HG03565 (cell line): Measurements from ENCODE around the gene NOP53.
A peak's percentile ranks its signal among the peaks of the same experiment; 100 is the strongest.
"Not testable (repeated sequence)": the region's sequence is repeated elsewhere in the genome, so short reads cannot be mapped to it uniquely, and the experiment has no call there.

Experiments
- ATAC-seq: cut with Tn5 transposase; IDR thresholded peaks from one replicate; pipeline ENCODE4 v1.9.1; 2021; ENCODE audit warnings: mild to moderate bottlenecking, moderate library complexity; ENCODE audit not compliant: unreplicated experiment

The NOP53 gene

DNA sequence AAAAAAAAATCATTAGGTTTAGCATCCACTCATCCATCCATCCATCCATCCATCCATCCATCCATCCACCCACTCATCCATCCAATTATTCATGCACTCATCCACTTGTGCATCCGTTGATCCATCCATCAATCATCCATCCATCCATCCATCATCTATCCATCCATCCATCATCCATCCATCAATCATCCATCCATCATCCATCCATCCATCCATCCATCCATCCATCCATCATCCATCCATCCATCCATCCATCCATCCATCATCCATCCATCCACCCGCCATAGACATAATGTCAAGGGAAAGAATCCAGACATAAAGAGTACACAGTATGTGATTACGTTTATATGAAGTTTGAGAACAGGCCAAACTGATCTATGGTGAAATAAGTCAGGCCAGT is 24.2 kb downstream of the NOP53 start:
- no peak for ATAC-seq

DNA sequence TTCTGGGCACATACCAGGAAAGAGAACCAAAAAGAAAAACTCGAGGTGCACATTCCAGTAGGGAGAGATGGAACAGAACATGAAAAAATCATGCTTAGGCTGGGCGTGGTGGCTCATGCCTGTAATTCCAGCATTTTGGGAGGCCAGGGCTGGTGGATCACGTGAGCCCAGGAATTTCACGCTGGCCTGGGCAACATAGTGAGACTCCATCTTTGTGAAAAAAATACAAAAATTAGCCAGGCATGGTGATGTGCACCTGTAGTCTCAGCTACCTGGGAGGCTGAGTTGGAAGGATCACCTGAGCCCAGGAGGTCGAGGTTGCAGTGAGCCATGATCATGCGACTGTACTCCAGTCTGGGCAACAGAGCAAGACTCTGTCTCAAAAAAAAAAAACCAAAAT is 25.9 kb downstream of the NOP53 start:
- not testable (repeated sequence) for ATAC-seq

DNA sequence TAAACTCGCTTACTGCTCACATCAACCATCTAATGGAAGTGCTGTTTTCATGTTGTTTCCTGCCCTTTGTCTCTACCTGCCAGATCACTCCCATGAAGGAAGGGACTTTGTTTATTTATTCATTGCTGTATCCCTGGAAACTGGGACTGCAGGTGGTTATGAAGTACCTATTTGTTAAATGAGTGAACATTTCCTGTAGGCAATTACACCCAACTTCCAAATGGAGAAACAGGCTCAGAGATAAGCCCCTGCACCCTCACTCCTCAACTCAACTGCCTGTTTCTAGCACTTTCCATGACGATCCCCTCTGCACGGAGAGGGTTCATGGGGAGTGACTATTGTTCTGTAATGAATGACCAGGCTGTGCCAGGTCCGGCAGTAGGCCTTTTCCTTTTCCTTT is 31.2 kb downstream of the NOP53 start:
- no peak for ATAC-seq

DNA sequence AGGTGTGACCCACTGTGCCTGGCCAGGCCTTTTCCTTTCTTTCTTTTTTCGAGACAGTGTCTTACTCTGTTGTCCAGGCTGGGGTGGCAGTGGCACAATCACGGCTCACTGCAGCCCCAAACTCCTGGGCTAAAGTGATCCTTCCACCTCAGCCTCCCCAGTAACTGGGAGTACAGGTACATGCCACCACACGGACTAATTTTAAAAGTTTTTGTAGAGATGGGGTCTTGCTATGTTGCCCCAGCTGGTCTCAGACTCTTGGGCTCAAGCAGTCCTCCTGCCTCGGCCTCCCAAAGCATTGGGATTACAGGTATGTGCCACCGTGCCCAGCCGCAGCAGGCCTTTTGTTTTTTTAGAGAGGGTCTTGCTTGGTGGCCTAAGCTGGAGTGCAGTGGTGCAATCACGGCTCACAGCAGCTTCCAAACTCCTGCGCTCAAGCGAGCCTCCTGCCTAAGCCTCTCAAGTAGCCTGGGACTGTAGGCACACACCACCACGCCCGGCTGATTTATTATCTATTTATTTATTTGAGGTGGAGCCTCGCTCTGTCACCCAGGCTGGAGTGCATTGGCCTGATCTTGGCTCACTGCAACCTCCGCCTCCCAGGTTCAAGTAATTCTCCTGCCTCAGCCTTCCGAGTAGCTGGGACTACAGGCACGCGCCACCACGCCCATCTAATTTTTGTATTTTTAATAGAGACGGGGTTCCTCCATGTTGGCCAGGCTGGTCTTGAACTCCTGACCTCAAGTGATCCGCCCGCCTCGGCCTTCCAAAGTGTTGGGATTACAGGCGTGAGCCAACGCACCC is 32.1 kb downstream of the NOP53 start:
- ATAC-seq: not testable (repeated sequence)

DNA sequence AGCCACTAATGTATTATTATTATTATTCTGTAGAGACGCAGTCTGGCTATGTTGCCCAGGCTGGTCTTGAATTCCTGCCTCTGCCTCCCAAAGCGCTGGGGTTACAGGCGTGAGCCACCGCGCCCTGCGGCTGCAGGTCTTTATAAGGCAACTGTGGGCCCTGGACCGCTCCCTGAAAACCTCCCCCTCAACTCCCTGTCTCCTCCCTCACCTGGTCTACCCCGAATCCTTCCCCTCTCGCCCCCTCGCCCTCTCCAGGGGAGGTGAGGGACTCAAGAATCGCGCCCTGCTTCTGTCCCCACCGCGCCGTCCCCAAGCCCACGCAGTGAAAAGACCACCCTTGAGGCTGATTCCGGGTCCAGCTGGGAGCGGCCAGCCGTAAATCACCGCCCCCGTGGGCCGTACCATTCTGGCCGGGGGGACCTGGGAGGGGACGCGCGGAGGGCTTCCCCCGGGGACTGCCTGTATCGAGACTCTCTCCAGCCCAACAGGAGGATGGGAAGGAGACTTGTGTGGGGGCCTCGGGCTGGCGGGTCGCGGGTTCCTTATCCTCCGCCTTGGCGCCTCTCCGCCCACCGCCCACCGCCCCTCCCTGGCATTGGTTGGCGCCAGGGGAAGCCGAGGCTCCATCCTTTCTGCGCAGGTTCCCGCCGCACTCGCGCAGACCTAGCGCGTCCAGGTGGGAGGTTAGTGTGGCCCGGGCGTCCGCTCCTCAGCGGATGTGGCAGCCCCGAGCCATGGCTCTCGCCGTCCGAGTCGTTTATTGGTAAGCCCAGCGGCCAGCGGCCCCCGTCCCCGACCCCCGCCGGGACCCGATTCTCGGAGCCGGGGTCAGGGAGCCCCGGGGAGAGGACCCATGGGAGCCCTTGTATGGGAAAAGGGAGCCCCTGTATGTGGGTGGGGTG is 33.0 kb downstream of the NOP53 start, which contains the start of gene SELENOW:
Gene SELENOW (plus strand): TSS at position 655 of the 905 bp plus-strand sequence. CDS start 83 bp downstream, at position 738.
- ATAC-seq: peak; percentile 59

DNA sequence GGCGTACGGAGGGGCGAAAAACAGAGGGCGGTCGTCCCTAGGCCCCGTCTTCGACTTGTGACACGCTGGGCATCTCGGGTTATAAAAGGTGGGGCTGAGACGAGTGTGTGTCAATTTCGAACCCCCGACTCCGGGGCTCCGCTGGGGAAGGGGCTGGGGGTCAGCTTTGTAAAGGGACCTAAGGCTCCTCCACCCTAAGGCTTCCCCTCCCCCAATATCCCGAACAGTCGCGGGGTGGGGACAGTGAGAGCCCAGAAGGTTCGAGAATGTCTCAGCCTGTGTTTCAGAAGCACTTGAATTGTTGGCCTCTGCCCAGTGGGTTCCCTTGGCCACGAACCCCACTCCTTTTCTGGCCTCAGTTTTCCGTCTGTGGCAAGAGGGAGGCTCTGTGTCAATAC is 33.6 kb downstream of the NOP53 start:
- no peak for ATAC-seq

DNA sequence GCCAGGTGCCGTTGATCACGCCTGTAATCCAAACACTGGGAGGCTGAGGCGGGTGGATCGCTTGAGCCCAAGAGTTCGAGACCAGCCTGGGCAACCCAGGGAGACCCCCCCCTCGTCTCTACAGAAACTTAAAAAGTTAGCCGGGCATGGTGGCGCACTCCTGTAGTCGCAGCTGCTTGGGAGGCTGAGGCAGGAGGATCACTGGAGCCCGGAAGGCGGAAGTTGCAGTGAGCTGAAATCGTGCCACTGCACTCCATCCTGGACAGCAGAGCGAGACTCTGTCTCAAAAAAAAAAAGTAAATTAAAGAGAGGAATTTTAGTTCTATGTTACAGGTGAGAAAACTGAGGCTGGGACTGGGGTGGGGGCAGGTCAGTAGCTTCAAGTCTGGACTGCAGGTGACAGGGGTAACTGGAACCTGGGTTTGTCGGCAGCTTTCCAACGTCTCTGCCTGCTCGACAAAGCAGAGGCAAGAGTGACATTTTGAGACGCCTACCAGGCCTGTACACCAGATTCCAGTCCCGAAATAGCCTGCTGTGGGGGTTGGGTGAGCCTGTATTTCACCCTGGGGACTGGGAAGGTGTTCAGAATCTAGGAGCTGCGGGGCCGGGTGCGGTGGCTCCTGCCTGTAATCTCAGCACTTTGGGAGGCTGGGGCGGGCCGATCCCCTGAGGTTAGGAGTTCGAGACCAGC is 34.3 kb downstream of the NOP53 start:
- ATAC-seq: no peak

DNA sequence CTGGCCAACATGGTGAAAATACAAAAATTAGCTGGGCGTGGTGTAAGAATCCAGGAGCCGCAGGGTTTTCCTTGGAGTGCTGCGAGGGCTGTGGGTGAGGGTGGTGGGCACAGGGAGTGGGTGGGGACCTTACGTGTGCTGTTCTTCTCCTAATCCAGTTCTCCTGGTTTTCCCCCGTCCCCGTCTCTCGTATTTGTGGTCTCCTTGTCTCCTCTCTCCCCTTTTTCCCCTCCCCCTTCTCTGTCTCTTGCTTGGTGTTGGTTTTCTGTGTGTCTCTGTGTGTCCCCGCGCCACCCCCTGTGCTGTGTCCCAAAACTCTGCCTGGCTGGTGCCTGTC is 34.8 kb downstream of the NOP53 start:
- no peak for ATAC-seq

DNA sequence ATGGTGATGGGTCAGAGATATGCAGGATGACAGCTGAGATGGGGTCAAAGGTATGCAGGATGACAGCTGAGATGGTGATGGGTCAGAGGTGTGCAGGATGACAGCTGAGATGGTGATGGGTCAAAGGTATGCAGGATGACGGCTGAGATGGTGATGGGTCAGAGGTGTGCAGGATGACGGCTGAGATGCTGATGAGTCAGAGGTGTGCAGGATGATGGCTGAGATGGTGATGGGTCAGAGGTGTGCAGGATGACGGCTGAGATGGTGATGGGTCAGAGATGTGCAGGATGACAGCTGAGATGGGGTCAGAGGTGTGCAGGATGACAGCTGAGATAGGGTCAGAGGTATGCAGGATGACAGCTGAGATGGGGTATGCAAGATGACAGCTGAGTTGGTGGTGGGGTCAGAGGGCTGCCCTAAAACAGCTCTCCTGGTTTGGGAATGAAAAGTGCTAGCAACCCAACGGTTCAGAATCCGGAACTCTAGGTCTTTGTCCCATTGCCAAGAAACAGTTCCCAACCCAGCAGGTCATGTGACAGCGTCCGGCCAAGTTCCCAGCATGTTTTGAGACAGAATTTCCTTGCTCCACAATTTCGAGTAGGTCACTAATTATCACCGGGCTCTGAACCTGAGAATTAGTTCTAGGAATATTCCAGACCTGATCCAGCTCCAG is 36.4 kb downstream of the NOP53 start:
- no peak for ATAC-seq

DNA sequence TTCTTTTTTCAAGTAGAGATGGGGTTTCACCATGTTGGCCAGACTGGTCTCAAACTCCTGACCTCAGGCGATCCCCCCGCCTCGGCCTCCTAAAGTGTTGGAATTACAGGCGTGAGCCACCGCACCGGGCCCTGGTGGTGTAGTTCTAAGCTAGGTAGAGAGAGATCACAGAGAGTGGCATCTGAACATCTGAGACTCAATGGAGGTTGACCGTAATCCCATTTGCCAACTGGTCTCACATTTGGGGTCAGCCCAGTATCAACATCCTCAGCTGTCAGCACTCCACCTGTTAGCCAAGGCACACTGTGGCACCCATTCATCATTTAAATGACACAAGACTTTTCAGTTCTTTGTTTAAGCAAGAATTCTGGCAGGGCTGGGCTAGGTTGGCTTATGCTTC is 41.2 kb downstream of the NOP53 start:
- no peak for ATAC-seq

DNA sequence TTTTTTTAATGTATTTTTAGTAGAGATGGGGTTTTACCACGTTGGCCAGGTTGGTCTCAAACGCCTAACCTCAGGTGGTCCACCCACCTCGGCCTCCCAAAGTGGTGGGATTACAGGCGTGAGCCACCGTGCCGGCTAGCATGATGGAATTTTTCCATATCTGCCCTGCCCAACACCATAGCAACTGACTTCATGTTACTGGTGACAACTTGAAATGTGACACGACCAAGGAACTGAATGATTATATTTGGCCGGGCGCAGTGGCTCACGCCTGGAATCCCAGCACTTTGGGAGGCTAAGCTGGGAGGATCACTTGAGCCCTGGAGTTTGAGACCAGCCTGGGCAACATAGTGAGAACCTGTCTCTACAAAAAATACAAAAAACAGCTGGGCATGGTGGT is 42.0 kb downstream of the NOP53 start:
- not testable (repeated sequence) for ATAC-seq

DNA sequence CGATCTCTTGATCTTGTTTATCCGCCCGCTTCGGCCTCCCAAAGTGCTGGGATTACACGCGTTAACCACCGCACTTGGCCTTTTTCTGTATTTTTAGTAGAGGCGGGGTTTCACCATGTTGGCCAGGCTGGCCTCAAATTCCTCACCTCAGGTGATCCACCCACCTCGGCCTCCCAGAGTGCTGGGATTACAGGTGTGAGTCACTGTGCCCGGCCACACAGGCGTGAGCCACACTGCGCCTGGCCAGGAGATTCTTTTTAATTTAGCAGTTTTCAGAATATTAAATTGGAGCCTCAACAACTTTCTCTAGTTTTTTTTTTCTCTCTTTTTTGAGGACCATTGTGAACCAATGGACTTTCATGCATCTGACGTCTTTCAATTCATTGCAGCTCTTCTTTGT is 44.5 kb downstream of the NOP53 start:
- not testable (repeated sequence) for ATAC-seq

DNA sequence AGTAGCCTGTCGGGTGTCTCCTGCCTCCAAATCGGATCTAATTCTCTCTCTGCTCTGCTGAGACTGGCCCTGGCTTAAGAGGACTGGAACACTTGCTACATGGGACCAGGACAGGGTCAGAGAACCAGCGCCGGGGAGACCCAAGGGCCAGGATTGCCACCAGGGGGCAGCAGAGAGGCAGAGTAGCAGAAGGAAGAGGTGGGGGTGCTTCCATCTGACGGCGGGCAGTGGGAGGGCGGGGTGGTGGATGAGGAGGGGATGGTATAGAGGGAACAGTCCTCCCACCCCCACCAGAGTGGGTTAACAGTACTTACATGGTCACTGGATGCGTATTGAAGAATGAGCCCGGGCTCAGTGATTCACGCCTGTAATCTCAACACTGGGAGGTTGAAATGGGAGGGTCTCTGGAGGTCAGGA is 45.1 kb downstream of the NOP53 start:
- ATAC-seq: no peak

DNA sequence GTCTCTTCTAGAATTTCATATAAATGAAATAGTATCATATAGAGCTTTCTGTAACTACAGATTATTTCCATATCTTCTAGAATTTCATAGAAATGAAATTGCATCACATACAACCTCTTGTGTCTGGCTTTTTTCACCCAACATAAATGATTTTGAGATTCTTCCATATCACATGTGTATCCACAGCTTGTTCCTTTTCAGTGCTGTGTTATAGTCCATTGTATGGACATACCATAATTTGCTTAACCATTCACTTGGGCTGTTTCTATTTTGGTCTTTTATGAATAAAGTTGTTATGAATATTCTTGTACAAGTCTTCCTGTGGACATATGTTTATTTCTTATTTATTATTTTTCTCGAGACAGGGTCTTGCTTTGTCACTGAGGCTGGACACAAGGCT is 47.3 kb downstream of the NOP53 start:
- ATAC-seq: no peak

DNA sequence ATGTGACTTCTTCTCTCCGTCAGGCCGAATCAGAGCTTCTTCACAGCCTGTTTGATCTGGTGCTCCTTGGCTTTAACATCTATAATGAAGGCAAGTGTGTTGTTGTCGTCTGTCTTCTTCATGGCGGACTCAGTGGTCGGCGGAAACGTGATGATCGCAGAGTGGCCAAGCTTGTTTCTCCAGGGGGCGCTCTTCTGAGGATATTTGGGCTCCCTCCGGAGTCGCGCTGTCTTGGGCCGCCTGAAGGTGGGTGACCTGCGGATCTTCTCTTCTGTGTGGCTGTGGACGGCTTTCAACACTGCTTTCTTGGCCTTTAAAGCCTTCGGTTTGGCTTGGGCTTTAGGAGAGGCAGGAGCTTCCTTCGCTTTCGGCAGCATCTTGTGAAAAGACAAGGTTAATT is 49.2 kb downstream of the NOP53 start:
- ATAC-seq: no peak

DNA sequence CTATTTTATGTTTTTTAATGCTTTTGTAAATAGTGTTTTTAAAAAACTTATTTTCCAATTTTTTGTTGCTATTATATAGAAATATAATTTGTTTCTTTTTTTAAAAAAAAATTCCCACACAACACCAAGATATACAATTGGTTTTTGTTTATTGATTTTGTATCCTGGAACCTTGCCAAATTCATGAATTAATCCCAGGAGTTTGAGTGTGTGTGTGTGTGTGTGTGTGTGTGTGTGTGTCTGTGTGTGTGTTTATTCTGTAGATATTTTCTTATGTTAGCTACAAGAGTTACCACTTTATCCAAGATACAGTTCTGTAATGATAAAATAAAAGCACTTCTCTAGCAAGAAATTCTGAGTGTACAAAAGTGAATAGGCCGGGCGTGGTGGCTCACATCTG is 51.4 kb downstream of the NOP53 start:
- ATAC-seq: no peak

DNA sequence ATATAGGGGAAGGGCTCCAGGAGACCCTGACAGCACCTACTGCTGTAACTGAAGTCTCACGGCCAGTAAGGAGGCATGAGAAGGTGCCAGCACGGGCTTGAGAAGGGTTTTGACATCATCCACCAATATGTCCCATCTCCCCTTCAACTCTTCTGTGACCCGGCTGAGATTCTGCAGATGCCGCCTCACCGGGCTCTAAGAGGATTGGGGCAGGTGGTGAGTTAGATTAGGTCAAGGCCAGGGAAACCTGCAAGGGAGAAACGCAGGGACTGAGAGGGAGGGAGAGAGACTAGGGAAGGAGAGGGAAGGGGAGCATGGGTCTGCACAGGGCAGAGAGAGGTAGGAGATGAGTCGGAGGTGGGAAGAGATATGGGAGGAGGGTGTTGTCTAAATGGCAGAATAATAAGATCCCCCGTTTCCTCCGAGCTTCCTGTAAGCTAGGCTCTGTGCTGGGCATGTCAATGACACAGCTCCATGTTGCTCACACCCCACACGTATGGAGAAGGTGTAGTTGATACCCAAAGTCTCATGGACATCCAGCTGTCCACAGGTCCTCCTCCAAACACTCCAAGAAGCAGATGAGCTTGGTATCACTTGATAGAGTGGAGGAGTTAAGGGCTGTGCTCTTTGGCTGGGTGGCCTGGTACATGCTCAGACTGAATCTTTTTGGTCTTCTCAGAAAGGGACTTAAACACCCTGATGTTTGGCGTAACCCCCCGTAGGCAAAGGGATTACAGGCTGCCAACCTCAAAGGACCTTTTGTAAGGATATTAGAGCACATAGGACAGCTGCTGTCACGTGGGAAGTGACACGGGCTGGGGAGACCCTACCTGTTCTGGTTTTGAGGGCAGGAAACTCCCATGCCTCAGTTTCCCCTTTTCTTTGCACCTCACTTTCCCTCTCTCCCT is 52.9 kb downstream of the NOP53 start:
- no peak for ATAC-seq

DNA sequence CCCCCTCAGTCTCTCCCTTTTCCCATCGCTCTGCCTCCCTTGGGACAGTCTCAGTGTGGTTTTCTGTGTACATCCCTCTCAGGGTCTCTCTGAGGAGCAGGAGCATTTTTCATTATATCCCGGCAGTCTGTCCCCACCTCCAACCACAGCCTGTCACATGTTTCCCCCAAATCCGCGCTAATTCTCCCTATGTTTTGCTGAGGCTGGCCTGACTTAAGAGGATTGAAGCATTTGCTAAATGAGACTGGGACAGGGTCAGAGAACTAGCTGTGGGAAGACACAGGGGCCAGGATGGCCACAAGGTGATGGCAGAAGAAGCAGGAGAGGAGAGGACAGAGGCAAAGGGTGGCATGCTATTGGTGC is 53.5 kb downstream of the NOP53 start:
- ATAC-seq: no peak

DNA sequence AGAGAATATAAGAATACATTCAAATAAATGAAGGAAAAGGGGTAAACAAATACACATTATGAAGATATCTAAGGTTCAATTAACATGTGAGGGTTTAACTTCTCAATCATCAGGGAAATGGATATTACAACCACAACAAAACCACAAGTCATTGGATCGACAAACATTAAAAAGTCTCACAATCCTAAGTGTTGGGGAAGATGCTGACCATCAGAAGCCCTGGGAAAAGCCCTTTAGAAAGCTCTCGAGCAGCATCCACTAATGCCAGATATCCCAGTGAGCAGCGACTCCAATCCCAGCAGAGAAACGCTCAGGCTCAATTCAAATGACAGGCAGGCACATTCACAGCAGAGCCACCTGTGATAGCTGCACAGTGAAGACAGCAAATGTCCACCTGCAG is 55.9 kb downstream of the NOP53 start:
- no peak for ATAC-seq

DNA sequence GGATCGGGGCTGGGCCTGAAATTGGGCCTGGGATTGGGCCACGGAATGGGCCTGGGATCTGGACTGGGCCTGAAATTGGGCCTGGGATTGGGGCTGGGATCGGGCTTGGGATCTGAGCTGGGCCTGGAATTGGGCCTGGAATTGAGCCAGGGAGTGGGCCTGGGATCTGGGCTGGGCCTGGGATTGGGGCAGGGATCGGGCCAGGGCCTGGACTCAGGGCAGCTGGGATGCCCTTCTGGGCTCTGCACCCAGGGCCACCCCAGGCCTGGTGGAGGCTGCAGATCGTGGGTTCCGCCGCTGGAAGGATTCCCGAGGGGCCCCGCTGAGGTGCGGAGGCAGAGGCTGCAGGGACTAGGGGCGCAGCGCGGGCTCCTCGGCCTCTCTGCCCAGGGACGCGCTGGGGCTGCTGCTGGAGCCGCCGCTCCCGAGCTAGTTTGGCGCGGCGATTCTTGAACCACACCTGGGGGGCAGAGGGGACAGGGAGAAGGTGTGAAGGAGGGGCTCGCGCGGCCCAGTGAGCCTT is 57.2 kb downstream of the NOP53 start:
- ATAC-seq: no peak
